Uterus (tissue), 2 donors: ENCODE data around the gene NABP1.

ENCODE experiments used
- POLR2A ChIP-seq, 2 donors: fragments of 450-650 bp; IDR thresholded peaks; one replicate each; pipeline ENCODE4 v1.6.1; 2016; ENCODE audit warnings: antibody characterized with exemption in 2 of 2, mild to moderate bottlenecking in 1 of 2, moderate library complexity in 1 of 2
- TF ChIP-seq, protein P1 (sequence below), 4 experiments: fragments of 200-600 bp in 2 of 4; fragments of 450-650 bp in 2 of 4; sonication (generic) in 2 of 4; IDR thresholded peaks; one replicate each; pipeline ENCODE4 v1.5.1; 2016 to 2019; ENCODE audit warnings: antibody characterized with exemption in 4 of 4, mild to moderate bottlenecking in 2 of 4, moderate library complexity in 1 of 4

DNA sequence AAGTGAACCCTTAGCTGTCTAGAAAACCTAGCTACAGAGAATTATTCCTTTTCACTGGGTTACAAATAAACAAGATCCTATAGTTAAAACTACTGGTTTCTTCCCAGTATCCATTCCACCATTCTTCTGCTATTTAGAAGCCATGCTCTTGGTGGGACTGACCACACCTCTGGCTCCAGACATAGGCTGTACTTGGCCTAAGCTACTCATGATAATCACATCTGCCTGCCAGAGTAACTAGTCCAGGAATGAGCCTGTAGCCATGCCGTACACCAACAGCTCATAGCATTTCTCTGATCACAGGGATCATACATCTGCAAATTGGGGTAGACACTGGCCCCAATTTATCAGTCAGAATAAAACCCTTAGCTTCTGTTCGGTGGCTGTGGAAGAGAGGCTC is 33.7 kb downstream of the NABP1 start:
- TF ChIP-seq, protein P1, sequence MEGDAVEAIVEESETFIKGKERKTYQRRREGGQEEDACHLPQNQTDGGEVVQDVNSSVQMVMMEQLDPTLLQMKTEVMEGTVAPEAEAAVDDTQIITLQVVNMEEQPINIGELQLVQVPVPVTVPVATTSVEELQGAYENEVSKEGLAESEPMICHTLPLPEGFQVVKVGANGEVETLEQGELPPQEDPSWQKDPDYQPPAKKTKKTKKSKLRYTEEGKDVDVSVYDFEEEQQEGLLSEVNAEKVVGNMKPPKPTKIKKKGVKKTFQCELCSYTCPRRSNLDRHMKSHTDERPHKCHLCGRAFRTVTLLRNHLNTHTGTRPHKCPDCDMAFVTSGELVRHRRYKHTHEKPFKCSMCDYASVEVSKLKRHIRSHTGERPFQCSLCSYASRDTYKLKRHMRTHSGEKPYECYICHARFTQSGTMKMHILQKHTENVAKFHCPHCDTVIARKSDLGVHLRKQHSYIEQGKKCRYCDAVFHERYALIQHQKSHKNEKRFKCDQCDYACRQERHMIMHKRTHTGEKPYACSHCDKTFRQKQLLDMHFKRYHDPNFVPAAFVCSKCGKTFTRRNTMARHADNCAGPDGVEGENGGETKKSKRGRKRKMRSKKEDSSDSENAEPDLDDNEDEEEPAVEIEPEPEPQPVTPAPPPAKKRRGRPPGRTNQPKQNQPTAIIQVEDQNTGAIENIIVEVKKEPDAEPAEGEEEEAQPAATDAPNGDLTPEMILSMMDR (IDR thresholded peaks at IDR 0.05), result no peak
- no peak for TF ChIP-seq POLR2A (IDR thresholded peaks at IDR 0.05)
